Stimulated activated CD4-positive, alpha-beta T cell treated with anti-CD3 and anti-CD28 coated beads, Interleukin-1b, Interleukin-23, amount 100 ng/mL, for 48 hours (primary cell): ENCODE measurements around the gene TMA16.
A peak's percentile ranks its signal among the peaks of the same experiment; 100 is the strongest.
"Not testable (repeated sequence)": the region's sequence is repeated elsewhere in the genome, so short reads cannot be mapped to it uniquely, and the experiment has no call there.

Source experiments
- DNase-seq: peaks from one replicate; pipeline ENCODE4 v3.0.0-alpha.2; 2020

The TMA16 gene

DNA sequence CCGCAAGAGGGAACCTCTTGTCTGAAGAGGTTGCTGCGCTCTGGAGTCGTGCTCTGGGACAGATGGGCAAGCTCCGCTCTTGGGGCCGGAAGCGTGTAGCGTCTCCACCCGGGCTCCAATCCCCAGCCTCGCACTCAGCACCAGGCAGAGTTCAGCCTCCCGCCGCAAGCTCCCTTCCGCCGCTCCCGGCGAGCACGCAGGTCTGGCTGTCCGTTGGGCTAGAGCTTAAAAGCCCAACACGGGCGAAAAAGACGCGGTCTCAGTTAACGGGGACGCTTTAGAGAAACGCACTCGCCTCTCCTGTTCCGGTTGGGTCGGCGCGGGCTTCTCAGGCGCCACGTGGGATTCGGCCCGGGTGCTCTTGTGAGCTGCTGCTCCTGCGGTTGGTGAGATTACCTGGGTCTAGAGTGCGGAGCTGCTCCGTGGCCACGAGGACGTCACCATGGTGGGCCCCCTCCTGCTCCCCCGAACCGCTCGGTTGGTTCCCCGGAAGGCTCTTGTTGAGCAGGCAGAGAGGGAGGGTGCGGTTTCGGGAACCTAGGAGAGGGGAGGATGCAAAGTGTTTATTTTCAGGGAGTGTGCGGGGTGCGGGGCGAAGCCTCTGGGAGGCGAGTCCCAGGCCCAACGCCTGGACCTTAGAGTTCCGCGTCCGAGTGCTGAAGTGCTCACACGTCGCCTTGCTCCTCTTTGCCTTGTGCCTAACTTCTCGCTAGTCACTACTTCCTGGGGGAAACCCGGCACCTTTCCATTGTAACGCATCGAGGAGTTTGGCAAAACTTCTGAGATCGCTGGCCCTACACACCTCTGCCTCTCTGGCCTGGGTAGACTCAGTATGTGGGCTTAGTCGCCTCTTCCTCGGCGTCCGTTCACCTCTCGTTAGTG, at the start of gene TMA16:
Gene TMA16 (plus strand): TSS at position 331 of the 882 bp plus-strand sequence. CDS start 112 bp downstream, at position 443.
- peak; percentile 93 for DNase-seq

DNA sequence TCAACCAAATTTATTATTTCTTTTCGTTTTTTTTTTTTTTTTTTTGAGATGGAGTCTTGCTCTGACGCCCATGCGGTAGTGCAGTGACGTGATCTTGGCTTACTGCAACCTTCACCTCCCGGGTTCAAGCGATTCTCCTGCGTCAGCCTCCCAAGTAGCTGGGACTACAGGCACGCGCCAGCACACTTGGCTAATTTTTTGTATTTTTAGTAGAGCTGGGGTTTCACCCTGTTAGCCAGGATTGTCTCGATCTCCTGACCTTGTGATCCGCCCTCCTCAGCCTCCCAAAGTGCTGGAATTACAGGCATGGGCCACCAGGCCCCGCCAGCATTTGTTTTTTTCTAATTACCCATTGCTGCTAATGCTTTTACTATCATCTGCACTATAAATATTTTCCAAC, 47.5 kb upstream of the TMA16 start:
- DNase-seq: not testable (repeated sequence)

DNA sequence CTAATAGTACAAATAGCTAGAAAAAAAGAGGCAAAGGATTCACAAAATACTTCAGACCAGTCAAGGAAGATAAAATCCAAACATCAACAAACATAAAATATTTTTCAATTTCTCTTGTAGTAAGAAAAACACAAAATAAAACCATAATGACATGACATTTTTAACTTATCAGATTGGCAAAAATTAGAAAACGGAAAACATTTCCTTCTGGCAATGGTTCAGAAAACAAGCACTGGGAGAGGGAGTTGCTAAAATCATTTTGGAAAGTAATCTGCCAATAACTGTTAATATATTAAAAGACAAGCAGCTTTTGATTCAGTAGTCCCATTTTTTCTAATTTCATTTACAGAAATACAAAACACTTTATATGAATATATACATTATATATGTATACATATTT, 47.0 kb upstream of the TMA16 start:
- DNase-seq: no peak

DNA sequence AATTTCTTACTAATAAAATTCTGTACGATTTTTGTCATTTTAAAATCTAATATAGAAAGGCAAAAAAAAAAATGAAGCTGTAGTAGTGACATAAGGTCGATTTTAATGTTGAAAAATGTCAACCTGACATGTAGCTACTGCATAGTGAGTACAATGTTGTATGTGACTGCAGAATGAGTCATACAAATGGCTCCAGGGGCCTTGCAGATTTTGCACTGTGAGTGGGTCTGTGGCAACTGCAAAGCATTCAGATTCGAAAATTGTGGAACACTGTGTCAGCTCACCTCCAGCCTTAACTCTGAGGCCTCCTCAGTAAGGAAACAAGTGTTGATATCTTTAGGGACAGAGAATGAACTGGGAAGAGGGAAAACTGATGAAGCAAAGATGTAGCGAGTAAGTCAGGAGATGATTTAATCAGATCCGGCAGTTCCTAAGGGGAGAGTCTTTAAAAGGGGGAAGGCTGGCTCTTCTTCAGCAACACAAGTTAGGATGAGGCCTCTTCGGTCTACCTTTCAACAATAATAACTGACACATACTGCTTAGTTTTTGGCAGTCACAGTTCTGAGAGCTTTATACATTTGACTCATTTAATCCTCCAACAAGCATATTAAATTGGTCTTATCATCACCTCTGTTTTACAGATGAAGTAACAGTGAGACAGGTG, 45.8 kb upstream of the TMA16 start:
- DNase-seq: no peak

DNA sequence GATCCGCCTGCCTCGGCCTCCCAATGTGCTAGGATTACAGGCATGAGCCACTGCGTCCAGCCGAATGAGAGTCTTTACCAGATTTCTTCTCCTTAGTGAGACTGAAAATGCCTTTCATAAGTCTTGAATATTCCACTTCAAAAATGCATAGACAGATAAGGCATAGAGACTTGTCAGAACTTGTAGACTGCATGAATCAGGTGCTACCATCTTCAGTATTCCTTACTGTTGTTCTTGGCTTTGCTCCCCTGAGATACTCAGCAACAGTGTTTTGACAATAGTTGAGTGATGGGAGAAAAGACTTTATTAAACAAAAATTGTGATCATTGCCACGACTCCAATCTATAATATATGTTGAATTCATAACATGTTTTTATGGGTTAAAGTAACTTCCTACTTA, 31.9 kb upstream of the TMA16 start:
- no peak for DNase-seq

DNA sequence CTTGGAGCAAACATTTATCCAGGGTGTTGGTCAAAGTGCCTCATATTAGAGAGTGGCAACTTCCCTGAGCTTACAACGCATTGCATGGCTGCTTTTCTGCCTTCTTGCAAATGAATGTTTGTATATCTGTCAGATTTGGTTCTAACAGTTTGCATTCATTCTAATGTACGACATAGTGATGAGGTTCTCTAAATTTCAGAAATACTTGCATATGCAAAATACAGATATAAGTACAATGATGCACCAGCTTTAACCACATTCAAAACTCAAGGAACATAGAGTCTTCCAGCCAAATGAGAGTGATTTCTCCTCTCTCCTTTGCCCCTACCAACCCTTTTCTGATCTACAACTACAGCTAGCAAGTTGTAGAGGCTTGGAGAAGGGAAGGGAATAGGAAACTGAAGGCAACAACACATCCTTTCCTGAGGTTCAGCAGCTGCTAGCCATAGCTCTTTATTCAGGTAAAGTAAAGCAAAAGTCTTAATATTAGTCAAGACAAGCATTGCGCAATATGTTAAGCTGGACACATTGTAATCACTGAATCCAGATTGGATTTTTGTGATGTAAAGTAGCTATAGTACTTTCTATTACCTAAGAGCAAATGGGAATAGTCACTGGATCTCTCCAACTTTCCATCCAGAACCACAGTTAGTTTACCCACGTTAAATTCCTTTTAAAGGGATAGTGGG, 27.3 kb upstream of the TMA16 start:
- DNase-seq: no peak

DNA sequence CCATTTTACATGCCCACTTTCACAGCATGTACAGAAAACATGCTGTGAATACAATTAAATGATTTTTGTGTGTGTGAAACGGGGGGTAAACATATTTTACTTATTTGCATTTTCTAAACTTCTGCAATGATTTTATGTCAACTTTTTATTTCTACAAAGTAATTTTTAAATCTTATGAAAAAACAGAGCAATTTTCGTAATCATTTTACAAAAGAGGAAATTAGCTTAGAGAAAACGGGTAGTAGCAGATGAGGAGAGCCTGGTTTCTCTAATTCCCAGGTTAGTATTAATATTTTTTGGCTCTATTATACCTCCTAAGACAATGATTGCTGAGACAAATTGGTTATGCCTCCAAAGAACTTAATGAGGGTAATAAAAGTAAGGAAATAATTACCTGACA, 24.1 kb upstream of the TMA16 start:
- DNase-seq: no peak

DNA sequence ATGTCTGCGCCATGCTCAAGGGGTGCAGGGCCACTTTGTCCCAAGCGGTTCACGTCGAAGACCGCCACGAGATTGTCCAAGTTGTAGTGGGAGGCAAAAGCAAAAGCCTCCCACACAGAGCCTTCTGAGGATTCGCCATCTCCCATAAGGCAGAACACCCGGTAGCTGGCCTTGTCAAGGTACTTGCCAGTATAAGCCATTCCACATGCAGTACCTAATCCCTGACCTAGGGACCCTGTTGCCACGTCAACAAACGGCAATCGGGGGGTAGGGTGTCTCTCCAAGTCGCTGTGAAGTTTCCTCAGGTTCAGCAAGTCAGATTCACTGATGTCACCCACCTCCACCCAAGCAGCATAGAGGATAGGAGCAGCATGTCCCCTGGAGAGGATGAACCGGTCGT, 21.4 kb upstream of the TMA16 start:
- no peak for DNase-seq

DNA sequence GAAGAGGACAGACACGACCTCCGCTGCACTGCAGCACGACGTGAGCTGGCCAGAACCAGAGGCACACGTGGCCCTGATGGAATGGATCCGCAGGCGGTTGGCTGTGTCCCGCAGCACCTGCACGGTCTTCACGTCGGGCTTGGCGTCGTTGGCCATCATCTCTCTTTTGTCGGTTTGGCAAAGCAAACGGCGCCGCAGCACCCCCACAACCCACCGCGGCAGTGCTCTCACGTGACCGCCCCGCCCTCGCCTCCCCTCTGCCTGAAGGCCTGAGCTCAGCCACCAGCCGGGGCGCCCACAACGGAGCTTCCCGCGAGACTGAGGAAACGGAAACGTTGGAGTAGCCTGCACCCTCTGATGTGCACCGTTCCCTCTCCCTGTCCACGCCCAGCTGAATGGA, 20.9 kb upstream of the TMA16 start, which contains the start of gene TKTL2:
Gene TKTL2 (minus strand): TSS at position 179 of the 400 bp plus-strand sequence. CDS start 20 bp downstream, at position 159.
- no peak for DNase-seq

DNA sequence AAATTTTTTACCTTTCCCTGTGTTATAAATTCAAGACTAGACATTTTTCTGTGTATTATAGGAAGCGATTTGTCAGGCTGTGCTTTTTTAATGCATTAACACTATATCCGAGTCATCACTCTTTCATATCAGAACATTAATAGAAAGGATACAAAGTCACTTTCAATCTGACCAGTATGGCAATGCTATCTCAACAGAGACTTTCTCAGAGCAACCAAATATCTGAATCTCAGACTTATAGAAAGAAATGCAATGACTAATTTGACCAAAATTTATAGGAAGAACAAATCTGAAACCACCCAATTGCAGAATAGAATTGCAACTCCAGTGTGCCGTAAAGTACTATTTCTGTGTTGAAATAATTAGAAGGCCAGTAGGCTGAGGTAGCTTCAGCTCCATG, 20.5 kb upstream of the TMA16 start:
- no peak for DNase-seq

DNA sequence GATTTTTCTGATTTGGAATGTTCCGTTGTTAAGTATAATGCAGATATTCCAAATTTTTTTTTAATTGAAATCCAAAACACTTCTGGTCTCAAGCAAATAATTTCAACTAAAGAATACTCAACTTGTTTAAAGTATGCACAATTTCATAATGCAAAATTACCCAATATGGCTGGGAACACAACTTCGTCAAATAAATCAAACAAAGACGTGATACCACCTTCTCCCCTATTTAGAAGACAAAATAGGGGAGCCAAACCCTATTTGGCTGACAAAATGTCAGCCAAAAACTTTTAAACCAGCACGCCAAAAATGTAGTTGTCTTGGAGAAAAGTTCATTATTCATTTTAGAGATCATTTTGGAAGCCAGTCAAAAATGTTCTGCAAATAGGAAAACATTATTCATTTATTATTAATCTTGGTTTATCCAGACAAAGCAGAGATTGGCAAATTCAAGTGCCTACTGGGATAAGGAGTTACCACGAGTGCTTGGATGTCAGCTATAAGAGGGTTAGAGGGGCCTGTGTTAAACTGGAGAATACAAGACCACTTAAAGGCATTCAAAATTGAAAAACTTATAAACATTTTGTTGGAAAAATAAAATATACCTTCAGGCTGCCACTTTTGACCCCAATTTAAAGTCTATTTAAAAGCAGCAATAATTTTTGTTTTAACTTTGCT, 17.6 kb upstream of the TMA16 start:
- no peak for DNase-seq

DNA sequence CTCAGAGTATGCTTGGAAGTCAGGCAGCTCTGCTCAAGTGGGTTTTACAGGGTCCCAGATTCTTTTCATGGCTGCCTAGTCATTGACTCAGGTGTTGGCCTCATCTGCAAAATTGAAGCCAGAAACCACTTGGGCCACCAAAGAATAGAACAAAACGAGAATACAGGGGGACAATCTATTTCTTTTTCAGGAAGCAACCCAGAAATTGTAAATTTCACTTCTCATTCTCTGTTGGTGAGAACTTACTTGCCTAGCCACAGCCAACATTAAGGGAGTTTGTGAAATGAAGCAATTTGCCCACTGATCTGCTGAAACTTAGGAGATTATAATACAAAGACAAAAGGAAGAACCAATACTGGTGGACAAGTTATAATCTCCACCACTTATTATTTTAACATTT, 12.3 kb upstream of the TMA16 start:
- DNase-seq: no peak

DNA sequence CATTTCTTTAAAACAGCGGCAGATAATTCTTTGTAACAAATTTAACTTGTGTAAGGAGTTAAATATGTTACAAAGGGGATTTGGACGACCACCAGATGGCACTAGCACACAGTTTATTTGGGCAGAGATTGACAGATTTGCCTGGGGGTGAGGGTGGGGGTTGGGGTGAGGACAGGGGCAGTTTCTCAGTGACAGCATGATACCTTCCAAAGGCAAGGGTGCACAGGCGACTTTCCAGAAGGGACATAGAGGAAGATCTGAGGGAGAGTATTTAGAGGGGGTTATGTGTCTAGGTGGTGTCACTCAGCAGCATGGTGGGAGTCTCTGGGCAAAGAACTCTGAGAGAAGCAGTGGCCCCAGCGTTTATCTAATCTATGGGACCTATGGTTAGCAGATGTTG, 9.6 kb upstream of the TMA16 start:
- peak; percentile 37 for DNase-seq

DNA sequence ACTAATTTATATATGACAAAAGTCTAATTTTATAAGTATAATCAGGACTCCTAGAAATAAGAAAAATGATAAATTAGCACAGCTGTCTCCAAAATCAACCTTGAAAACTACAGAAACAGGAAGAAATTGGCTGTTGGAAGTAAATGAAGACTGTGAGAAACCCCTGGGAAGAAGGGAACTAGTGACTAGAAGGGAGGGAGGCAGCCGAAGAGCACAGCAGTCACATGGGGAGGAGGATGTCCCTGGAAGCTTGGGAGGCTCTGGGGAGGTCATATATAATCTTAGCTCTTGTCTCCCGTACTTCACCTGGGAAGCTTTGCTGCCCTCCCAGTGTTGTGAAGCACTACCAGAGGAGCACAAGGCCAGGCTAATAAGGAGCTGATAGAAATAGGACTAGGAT, 8.9 kb upstream of the TMA16 start:
- no peak for DNase-seq

DNA sequence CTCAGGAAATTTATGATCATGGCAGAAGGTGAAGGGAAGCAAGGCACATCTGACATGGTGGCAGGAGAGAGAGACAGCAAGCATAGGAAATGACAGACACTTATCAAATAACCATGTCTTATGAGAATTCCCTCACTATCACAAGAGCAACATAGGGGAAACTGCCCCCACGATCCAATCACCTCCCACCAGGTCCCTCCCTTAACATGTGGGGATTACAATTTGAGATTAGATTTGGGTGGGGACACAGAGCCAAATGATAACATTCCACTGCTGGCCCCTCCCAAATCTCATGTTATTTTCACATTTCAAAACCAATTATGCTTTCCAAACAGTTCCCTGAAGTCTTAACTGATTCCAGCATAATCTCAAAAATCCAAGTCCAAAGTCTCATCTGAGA, 8.2 kb upstream of the TMA16 start:
- no peak for DNase-seq

DNA sequence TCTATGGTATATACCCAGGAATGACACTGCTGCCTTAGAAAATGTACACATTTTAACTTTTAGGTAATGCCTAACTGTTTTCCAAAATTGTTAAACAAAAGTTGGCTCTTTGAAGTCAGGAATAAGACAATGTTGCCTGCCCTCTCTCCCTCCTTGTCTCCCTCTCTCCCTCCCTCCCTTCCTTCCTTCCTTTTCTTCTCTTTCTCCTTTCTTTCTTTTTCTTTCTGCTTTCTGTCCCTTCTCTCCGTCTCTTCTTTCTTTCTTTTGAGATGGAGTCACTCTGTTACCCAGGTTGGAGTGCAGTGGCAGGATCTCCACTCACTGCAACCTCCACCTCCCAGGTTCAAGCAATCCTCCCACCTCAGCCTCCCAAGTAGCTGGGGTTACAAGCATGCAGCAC, 4.6 kb upstream of the TMA16 start:
- no peak for DNase-seq

DNA sequence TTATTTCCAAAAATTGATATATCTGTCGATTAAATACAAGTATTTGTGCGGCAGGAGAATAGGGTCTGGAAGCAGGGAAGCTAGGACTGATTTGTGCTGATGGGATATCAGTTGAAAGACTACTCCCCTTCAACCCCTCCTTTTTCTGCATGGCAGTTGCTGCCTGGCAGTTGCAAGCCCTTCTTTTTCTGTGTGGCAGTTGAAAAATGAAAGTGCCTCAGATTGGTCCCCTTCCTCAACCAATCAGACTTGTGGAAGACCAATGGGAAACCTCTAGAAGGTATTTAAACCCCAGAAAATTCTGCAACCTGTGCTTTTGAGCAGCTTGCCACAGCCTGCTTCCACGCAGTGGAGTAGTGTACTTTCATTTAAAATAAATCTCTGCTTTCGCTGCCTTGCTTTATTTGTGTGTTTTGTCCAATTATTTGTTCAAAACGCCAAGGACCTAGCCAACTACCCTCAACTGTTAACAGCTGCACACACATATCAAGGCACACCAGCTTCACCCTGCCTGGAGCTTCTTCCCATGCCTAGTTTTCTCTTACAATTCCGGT, 1.5 kb upstream of the TMA16 start:
- DNase-seq: no peak

DNA sequence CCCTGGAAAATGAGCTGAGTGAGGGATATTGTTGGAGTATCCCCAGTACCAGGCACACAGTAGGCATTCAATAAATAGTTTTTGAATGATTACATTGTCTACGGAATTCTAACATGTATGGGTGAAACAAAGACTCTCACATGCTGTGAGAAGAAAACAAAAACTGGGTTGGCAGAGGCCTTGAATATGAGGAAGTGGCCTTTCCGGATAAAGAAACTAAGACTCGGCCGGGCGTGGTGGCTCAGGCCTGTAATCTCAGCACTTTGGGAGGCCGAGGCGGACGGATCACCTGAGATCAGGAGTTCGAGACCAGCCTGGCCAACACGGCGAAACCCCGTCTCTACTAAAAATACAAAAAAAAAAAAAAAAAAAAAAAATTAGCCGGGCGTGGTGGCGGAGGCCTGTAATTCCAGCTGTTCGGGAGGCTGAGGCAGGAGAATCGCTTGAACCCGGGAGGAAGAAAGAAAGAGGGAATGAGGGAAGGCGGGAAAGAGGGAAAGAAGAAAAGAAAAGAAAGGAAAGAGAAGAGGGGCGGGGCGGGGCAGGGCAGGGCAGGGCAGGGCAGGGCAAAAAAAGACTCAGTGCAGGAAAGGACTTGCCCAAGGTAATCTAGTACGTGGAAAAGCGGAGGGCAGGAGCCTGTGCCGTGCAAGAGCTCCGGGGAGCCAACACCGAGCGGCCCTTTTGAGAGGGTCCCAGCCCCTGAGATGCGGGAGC, 689 bp upstream of the TMA16 start:
- DNase-seq: no peak

DNA sequence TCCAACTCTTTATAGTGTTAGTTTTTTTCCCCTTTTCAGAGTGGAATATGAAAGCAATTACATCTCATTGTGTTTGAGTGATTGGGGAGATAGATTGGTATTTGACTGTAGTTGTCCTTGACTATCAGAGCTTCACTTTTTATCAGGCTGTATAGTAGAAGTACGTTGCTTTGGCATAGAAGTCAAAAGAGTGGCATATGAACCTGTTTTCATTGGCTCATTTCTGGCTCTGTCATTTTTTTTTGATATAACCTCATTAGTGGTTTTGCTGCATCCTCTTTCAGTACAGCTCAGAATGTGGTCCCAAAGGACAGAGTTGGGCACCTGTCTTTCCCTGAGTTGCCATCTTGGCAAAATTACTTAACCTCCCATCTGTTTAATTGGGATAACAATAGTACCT, 1.4 kb downstream of the TMA16 start:
- no peak for DNase-seq

DNA sequence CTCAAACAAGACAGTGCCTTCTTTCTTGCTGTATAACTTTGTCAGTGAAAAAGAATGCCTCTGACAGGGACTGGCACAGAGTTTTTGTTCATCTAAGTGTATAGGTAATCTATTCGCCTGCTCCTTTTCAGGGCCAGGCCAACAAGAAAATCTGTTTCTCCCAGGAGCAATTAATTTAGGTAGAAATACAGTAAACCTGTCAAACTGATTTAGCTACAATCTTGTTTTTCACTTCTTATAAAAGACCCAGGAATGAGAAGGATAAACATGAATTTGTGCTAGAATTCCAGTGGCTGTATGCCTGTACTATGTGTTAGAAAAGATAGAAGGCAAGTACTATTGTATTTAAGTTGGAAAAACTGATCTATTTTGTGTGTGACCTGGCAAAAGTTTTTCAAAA, 6.1 kb downstream of the TMA16 start:
- DNase-seq: no peak

DNA sequence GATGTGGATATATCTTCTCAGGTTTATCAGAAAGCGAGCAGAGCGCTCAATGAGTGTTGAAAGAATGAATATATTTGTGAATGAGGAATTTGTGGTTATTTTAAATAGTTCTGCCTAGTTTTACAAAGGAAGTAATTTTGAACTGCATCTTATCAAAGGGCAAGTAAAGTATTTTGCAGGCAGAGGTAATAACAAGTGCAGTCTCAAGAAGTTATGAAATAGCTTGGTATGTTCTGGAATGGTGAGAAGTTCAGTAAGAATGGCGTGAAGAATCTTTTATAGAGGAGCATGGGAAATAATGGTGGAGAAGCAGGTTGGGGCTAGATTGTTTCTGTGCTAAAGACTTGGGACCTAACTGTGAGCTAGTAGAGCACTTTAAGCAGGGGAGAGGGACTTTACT, 10.9 kb downstream of the TMA16 start:
- no peak for DNase-seq

DNA sequence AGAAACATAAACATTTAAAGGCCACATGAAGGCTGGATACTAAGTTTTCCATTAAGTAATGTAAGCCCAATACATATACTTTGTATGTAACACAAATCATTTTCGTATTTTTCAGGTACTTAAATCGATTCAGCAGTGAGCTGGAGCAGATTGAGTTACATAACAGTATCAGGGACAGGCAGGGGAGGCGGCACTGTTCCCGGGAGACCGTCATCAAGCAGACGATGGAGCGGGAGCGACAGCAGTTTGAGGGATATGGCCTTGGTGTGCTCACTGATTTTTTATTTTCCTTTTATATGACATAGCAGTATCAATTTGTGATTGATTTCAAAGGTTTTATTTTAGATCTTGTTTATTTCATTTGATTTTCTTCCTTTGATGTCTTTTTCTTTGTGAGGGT, 20.7 kb downstream of the TMA16 start:
- DNase-seq: no peak
